ENCODE results near the gene BMI1.

The BMI1 gene

GRCh38 chr10:22319547-22319979 lies 1.3 kb upstream of the BMI1 start:
- DNase-seq (ENCODE audit: low spot score) = no peak

DNA sequence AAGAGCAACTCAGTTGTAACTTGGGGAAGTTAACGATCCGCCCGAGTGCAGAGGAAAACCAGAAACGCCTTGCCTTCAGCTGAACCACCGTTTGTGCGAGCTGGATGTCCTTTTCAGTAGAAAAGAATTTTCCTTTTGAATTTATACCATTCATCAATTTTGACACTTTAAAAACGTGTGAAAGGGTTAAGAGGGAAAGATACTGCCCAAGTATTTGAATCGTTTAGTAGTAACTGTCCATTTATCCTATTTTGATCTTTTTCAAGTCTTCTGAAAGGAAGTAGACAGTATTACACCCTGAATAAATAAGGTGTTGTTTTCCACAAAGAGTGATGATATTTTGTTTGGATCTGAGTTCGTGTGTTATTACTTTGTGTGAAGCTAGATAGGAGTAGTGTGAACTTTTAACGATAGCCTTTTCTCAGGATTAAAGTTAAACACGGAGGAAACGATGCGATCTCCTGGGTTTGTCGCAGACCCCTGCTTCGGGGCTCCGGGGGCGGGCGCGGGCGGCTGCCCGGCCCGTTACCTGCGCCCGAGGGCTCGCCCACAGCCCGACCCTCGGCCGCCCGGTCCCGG lies 830 bp upstream of the BMI1 start:
- DNase-seq (ENCODE audit: low spot score) = no peak

GRCh38 chr10:22321156-22321923 lies 441 bp downstream of the BMI1 start:
- peak; percentile 64 for DNase-seq (ENCODE audit: low spot score)

DNA sequence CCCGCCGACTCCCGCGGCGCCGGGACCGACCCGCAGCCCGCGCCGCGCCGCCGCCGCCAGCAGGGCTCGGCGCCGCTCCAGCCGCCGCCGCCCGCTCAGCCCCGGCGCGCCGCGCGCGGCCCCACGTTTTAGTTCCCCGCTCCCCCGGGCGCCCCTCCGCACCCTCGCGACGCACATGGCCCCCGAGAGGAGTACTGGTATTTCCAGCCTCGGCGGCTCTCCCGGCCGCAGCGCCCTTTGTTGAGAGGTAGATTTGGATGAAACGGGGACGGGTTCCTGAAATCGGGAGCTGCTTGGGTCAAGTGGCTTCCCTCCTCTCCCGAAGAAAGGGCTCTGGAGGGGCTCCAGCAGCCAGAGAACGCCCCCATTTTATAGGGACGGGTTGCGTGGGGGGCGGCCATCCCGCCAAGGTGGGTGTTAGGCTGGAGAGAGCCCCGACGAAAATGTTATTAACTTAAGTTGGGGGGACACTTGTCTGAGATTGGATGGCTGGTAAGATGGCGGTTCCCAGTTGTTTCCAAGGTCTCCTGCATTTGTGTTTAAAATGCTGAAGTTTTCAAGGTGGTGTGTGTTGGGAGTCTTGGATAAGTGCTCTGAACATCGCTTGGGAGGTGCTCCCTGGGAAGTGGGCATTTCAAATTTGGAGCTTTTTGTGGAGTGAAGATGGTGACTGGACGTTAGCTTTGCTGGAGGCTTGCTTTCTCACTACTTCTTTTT lies 1.2 kb downstream of the BMI1 start:
- no peak for DNase-seq (ENCODE audit: low spot score)

DNA sequence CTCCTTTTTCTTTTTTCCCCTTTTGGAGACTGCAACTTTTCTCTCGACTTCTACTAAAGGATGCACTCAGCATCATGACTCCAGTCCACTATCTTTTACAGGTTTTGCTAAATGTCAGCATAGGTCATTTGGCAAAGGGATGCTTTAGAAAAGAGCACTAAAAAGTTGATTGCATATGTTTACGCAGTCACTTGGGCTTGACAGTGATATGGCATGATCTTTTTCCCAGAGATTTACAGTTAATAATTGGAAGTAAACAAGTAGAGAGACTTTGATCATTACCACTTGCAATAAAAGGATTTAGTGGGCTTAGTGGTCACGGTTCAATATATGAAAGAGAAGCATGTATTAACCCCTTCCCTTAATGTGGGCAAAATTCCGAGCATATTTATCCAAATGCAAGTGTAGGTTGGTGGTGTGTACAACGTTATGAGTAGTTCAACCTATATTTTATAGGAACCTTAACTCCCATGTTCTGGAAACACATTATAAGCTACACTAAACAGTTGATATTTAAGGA lies 1.8 kb downstream of the BMI1 start:
- DNase-seq (ENCODE audit: low spot score) = no peak

DNA sequence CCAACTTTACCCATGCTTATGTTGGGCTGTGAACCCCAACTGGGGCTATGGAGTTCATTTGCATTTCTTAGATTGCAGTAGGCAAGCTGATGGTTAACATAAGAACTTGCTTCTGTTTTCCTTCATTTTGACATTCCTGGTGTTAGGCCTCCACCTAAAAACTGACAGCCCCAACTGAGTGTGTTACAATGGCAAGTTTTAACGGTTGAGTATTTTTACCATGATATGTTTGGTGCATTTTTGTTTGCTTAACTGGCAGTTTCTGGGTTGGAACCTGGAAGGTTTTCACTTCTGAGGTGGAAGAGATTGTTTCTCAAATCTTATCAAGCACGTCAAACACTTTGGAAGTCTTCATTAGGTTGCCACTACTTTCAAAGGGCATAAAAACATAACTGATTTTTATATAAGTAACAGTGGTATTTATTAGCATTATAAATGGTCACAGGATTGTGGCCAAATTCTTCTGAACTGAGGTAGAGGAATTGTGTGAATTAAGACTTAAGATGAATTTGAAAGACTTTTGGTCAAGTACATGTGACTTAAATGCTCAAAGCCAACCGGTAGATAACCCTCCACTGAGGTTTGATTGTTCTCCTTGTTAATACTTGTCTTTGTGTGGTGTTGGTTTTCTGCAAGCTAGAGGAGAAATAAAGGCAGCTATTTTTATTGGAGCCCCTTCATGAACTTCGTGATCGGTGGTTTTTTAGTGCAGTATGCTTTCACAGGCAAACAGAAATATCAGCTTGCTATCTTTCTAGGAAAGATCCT lies 2.8 kb downstream of the BMI1 start:
- DNase-seq (ENCODE audit: low spot score) = no peak

DNA sequence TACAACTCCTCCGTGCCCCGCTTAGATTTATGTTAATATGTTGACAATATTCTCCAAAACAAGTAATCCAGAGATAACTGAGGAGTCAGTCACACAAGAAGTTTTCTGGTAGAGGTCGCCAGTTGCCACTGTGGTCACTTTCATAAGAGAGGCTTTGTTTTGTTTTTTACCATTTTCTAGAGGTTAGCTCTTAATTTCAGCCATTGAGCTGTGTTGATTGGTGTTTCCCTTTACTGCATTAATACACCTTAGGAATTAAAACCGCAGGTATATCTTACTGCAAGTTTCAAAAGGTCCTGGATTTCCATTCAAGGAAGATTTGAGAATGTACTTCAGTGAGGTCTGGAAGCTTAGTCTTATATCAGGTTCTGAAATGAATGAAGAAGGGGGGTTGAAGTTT lies 3.5 kb downstream of the BMI1 start:
- DNase-seq (ENCODE audit: low spot score) = no peak

DNA sequence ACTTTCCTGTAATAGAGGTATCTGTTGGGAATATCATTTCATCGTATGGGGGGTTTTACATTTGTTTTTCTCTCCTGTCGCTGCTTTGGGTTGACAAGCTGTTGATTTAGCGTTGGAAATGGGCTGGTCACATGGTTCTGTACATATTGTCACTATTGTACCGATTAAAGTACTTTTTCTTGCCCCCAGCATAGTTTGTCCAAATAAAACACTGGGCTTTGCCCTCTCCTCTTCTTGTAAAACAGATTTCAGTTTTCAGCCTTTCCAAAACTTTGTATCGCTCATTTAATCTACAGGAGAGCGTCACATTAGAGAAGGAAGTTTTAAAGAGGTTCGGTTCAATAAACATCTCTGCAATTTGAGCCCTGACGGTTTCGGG lies 4.0 kb downstream of the BMI1 start:
- DNase-seq (ENCODE audit: low spot score) = no peak

DNA sequence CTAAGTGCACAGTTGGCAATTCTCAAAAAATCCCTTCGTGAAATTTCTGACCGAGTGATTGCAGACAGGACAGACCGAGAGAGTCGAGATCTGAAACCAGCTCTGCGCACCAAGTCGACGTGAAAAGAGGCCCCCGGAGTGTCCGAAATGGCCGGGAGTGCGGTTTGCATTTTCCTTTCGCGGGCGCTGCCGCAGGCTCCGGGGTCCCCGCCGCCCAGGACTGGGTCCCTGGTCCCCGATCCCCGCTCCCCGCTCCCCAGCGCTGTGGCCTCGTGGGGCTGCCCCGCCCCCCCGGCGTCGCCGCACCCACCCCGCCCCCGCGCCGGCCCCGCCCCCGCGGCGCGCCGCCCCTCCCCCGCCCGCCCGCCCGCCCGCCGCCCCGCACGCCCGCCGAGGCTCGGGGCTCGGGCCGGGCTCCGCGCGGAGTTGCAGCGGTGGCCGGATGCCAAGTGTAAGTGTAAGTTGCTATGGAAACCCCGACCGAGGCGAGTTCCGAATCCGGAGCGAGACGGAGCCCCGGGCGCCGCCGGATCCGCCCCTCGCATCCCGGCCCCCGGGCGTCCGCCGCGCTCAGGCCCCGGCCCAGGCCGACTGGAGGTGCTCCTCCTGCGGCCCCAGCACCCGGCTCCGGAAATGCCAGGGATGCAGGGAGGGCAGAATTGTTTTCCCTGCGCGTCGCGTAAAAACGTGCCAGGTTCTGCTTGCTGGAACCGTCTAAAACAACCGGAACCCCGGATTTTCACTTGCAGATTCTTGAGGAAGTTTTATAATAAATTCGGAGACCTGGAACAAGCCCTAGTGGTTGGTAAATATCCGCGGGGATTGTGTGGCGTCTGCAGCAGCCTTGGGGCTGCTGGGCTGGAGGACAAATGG lies 4.6 kb downstream of the BMI1 start:
- DNase-seq (ENCODE audit: low spot score) = peak; percentile 60

- no peak for DNase-seq (ENCODE audit: low spot score)
Measured at GRCh38 chr10:22326145-22326702, 5.3 kb downstream of the BMI1 start.

GRCh38 chr10:22329150-22329549 lies 8.3 kb downstream of the BMI1 start:
- DNase-seq (ENCODE audit: low spot score) = no peak

GRCh38 chr10:22332116-22332692 lies 11.3 kb downstream of the BMI1 start:
- DNase-seq (ENCODE audit: low spot score) = no peak

- no peak for DNase-seq (ENCODE audit: low spot score)
Measured at GRCh38 chr10:22333167-22333974, 12.5 kb downstream of the BMI1 start.

- no peak for DNase-seq (ENCODE audit: low spot score)
Measured at GRCh38 chr10:22333975-22334282, 13.0 kb downstream of the BMI1 start.

DNA sequence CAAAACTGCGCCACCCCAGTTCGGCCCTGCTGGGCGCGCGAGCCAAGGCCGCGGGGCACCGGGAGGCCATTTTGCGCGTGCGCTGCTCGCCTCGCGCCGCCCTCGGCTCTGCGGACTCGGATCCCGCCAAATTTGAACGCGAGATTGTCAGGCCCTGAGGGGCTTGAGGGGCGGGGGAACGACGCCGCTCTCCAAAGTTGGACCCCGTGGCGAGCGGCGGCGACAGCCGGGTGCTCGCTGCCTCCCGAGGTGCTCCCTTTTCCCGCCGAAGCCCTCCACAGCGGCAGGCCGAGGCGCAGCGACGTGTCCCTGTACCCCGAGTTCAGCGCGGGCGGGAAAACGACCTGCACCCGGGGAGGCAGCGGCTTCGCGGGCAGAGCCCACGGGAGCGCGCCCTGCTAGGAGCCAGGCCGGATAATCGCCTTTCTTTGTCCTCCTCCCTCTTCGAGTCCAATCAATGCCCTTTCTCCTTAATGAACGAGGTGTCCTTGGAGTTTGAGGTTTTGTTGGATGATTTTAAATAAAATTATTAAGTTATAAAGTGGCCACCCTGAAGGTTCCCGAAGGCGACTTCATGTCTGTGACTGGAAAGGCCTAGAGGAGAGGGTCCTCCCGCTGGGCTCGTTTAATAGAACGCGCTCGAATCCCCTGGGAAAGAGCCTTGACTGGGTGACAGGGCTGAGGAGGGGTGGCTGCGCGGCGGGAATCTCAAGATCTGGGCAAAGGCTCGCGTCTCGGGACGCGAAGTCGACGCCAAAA lies 13.7 kb downstream of the BMI1 start:
- no peak for DNase-seq (ENCODE audit: low spot score)

DNA sequence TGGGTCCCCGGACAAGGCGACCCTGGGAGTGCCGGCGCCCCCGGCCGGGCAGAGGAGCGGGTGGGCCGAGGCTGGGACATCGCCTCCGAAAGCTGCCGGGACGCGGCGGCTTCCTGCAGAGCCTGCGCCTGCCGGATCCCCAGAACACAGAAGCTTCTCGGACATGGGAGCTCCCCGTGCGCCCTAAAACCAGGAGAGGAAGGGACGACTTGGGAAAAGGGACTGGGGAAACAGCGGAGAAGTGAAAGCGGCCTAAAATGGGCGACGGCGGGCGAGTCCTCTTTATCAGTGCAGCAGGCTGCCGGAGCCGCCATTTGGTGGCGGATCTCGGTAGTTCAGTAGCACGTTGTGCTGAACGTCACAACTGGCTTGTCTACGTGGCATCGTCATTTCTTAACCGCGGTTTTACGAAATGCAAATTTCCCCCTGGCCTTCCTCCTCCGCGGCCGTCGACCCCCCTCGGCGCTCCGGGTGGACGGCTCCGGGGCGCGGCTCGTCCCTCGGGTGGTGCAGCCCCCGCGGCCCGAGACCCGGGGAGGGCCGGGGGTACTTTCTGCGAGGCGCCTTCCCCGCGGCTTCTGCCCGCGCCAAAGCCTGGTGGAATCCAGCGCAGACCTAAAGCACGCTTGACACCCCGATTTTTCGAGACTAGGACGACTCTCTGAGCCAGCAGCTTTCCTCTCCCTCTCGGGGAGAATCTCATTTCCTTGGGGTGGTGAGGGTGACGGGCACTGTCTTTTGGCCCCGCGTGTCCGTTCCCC lies 14.5 kb downstream of the BMI1 start:
- DNase-seq (ENCODE audit: low spot score) = no peak

- no peak for DNase-seq (ENCODE audit: low spot score)
Measured at GRCh38 chr10:22338185-22338900, 17.4 kb downstream of the BMI1 start.
